GM23338 (cell line): ENCODE data around the gene ARF1. TPM values are rescaled to one million over a fixed set of nuclear protein-coding genes. Genes with fewer than 3 reads are reported as not detected.

Source experiments
- CREB1 ChIP-seq: fragments of 250-450 bp; sonication (Bioruptor Pico); IDR thresholded peaks from 2 replicates; pipeline ENCODE4 v1.5.0; 2020; ENCODE audit warnings: low read depth, mild to moderate bottlenecking, moderate library complexity
- ZNF114 ChIP-seq: fragments of 250-450 bp; sonication (Bioruptor Pico); IDR thresholded peaks from 2 replicates; pipeline ENCODE4 v1.5.0; 2020; ENCODE audit warnings: mild to moderate bottlenecking, moderate library complexity
- microRNA-seq: library from miRNA; unstranded; fragments of <30 nt; microRNA quantifications from one replicate; pipeline ENCODE4, GENCODE V29; 2017
- polyA plus RNA-seq: library from polyadenylated mRNA; unstranded; fragments of >200 nt; fragmentation: Nextera tagmentation; extraction: Ambion mirVana; gene quantifications from 2 replicates; pipeline ENCODE4 v1.2.1, GENCODE V29; 2016
- small RNA-seq: library from RNA; depleted of rRNA; stranded (forward); fragments of <200 nt; gene quantifications from one replicate; pipeline ENCODE3, GENCODE V24; 2014; ENCODE audit warnings: low replicate concordance
- total RNA-seq: library from RNA; depleted of rRNA; stranded (reverse); fragments of >200 nt; shearing (Covaris generic); gene quantifications from 2 replicates; pipeline ENCODE4 v1.2.3, GENCODE V29; 2014; rRNA removed
- TF ChIP-seq, protein P1 (sequence below): fragments of 250-450 bp; sonication (Bioruptor Pico); IDR thresholded peaks from 2 replicates; pipeline ENCODE4 v1.5.0; 2020; ENCODE audit warnings: mild to moderate bottlenecking, moderate library complexity
- TF ChIP-seq, protein P2 (sequence below): IDR thresholded peaks from one replicate; pipeline ENCODE4 v1.6.1; 2018; ENCODE audit warnings: antibody characterized with exemption; ENCODE audit not compliant: unreplicated experiment
- TF ChIP-seq, protein P3 (sequence below), 2 experiments: fragments of 200-600 bp in 1 of 2; sonication (generic) in 1 of 2; conservative IDR thresholded peaks; 2 replicates each; pipeline versions ENCODE4 v1.5.1 to v1.6.1; 2016 to 2017; ENCODE audit warnings: antibody characterized with exemption in 2 of 2, low read depth in 2 of 2, mild to moderate bottlenecking in 2 of 2, moderate library complexity in 1 of 2

Gene ARF1
- total and polyA plus RNA-seq, 2 experiments from 2014 or later: 210 to 306 TPM

DNA sequence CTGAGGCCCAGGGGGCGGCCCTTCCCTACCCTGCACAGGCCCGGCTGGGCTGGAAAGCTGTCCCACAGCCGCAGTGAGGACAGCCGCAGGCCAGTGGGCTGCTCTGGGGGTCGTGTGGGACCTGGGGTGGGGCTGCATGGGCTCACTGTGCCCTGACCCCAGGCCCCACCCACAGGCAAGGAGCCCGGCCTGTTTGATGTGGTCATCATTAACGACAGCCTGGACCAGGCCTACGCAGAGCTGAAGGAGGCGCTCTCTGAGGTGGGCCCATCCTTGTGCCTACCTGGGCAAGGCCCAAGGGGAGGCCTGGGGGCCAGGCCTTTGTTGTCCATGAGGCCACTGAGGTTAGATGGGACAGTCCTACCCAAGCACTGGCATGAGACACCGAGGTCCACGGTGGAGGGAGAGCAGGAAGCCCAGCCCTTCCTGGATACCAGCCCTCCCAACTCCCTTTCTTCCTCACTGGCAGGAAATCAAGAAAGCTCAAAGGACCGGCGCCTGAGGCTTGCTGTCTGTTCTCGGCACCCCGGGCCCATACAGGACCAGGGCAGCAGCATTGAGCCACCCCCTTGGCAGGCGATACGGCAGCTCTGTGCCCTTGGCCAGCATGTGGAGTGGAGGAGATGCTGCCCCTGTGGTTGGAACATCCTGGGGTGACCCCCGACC, 65.8 kb downstream of the ARF1 start (continued):
- TF ChIP-seq, protein P1, sequence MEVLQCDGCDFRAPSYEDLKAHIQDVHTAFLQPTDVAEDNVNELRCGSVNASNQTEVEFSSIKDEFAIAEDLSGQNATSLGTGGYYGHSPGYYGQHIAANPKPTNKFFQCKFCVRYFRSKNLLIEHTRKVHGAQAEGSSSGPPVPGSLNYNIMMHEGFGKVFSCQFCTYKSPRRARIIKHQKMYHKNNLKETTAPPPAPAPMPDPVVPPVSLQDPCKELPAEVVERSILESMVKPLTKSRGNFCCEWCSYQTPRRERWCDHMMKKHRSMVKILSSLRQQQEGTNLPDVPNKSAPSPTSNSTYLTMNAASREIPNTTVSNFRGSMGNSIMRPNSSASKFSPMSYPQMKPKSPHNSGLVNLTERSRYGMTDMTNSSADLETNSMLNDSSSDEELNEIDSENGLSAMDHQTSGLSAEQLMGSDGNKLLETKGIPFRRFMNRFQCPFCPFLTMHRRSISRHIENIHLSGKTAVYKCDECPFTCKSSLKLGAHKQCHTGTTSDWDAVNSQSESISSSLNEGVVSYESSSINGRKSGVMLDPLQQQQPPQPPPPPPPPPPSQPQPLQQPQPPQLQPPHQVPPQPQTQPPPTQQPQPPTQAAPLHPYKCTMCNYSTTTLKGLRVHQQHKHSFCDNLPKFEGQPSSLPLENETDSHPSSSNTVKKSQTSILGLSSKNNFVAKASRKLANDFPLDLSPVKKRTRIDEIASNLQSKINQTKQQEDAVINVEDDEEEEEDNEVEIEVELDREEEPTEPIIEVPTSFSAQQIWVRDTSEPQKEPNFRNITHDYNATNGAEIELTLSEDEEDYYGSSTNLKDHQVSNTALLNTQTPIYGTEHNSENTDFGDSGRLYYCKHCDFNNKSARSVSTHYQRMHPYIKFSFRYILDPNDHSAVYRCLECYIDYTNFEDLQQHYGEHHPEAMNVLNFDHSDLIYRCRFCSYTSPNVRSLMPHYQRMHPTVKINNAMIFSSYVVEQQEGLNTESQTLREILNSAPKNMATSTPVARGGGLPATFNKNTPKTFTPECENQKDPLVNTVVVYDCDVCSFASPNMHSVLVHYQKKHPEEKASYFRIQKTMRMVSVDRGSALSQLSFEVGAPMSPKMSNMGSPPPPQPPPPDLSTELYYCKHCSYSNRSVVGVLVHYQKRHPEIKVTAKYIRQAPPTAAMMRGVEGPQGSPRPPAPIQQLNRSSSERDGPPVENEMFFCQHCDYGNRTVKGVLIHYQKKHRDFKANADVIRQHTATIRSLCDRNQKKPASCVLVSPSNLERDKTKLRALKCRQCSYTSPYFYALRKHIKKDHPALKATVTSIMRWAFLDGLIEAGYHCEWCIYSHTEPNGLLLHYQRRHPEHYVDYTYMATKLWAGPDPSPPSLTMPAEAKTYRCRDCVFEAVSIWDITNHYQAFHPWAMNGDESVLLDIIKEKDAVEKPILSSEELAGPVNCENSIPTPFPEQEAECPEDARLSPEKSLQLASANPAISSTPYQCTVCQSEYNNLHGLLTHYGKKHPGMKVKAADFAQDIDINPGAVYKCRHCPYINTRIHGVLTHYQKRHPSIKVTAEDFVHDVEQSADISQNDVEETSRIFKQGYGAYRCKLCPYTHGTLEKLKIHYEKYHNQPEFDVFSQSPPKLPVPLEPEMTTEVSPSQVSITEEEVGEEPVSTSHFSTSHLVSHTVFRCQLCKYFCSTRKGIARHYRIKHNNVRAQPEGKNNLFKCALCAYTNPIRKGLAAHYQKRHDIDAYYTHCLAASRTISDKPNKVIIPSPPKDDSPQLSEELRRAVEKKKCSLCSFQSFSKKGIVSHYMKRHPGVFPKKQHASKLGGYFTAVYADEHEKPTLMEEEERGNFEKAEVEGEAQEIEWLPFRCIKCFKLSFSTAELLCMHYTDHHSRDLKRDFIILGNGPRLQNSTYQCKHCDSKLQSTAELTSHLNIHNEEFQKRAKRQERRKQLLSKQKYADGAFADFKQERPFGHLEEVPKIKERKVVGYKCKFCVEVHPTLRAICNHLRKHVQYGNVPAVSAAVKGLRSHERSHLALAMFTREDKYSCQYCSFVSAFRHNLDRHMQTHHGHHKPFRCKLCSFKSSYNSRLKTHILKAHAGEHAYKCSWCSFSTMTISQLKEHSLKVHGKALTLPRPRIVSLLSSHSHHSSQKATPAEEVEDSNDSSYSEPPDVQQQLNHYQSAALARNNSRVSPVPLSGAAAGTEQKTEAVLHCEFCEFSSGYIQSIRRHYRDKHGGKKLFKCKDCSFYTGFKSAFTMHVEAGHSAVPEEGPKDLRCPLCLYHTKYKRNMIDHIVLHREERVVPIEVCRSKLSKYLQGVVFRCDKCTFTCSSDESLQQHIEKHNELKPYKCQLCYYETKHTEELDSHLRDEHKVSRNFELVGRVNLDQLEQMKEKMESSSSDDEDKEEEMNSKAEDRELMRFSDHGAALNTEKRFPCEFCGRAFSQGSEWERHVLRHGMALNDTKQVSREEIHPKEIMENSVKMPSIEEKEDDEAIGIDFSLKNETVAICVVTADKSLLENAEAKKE: no peak
- TF ChIP-seq CREB1 (CRISPR knock-in tag) (no peak), ZNF114 (CRISPR knock-in tag) (no peak)
- TF ChIP-seq, protein P2, sequence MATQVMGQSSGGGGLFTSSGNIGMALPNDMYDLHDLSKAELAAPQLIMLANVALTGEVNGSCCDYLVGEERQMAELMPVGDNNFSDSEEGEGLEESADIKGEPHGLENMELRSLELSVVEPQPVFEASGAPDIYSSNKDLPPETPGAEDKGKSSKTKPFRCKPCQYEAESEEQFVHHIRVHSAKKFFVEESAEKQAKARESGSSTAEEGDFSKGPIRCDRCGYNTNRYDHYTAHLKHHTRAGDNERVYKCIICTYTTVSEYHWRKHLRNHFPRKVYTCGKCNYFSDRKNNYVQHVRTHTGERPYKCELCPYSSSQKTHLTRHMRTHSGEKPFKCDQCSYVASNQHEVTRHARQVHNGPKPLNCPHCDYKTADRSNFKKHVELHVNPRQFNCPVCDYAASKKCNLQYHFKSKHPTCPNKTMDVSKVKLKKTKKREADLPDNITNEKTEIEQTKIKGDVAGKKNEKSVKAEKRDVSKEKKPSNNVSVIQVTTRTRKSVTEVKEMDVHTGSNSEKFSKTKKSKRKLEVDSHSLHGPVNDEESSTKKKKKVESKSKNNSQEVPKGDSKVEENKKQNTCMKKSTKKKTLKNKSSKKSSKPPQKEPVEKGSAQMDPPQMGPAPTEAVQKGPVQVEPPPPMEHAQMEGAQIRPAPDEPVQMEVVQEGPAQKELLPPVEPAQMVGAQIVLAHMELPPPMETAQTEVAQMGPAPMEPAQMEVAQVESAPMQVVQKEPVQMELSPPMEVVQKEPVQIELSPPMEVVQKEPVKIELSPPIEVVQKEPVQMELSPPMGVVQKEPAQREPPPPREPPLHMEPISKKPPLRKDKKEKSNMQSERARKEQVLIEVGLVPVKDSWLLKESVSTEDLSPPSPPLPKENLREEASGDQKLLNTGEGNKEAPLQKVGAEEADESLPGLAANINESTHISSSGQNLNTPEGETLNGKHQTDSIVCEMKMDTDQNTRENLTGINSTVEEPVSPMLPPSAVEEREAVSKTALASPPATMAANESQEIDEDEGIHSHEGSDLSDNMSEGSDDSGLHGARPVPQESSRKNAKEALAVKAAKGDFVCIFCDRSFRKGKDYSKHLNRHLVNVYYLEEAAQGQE: no peak
- TF ChIP-seq, protein P3, sequence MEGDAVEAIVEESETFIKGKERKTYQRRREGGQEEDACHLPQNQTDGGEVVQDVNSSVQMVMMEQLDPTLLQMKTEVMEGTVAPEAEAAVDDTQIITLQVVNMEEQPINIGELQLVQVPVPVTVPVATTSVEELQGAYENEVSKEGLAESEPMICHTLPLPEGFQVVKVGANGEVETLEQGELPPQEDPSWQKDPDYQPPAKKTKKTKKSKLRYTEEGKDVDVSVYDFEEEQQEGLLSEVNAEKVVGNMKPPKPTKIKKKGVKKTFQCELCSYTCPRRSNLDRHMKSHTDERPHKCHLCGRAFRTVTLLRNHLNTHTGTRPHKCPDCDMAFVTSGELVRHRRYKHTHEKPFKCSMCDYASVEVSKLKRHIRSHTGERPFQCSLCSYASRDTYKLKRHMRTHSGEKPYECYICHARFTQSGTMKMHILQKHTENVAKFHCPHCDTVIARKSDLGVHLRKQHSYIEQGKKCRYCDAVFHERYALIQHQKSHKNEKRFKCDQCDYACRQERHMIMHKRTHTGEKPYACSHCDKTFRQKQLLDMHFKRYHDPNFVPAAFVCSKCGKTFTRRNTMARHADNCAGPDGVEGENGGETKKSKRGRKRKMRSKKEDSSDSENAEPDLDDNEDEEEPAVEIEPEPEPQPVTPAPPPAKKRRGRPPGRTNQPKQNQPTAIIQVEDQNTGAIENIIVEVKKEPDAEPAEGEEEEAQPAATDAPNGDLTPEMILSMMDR (conservative IDR thresholded peaks at IDR 0.05; ENCODE audit: low read depth in 2 of 2): no peak

Small RNAs within 50 kb of the gene (microRNA-seq; reads per million reads assigned to microRNA genes)
- 0.66 reads per million for gene MIR3620

Small RNAs within 50 kb of the gene (small RNA-seq; reads per million reads assigned to genes)
- gene AL359510.1: not detected

Other genes with a start within 250 kb of the ARF1 start
- gene WNT9A, start 134.8 kb upstream of the ARF1 start, total RNA-seq: 1.8 and 2.0 TPM in 2 replicates
- gene WNT9A, start 134.8 kb upstream of the ARF1 start, polyA plus RNA-seq: 0.06 and 0.07 TPM in 2 replicates
- 0.07 and 0.12 TPM in 2 replicates for gene WNT3A, start 75.7 kb upstream of the ARF1 start, total RNA-seq
- 0.40 and 0.65 TPM in 2 replicates for gene WNT3A, start 75.7 kb upstream of the ARF1 start, polyA plus RNA-seq
- gene C1orf35, start 20.6 kb downstream of the ARF1 start, total RNA-seq: 11.3 and 14.0 TPM in 2 replicates
- gene C1orf35, start 20.6 kb downstream of the ARF1 start, polyA plus RNA-seq: 67.6 and 75.9 TPM in 2 replicates
- gene MRPL55, start 26.6 kb downstream of the ARF1 start, total RNA-seq: 81.2 and 92.4 TPM in 2 replicates
- gene MRPL55, start 26.6 kb downstream of the ARF1 start, polyA plus RNA-seq: 172 and 182 TPM in 2 replicates
- gene GUK1, start 57.6 kb downstream of the ARF1 start, total RNA-seq: 84.0 and 87.5 TPM in 2 replicates
- 104 and 121 TPM in 2 replicates for gene GUK1, start 57.6 kb downstream of the ARF1 start, polyA plus RNA-seq
- gene GJC2, start 67.2 kb downstream of the ARF1 start, total RNA-seq: 0.58 and 1.2 TPM in 2 replicates
- gene GJC2, start 67.2 kb downstream of the ARF1 start, polyA plus RNA-seq: 0.15 and 0.23 TPM in 2 replicates
- 7.3 and 10.3 TPM in 2 replicates for gene IBA57, start 83.1 kb downstream of the ARF1 start, total RNA-seq
- gene IBA57, start 83.1 kb downstream of the ARF1 start, polyA plus RNA-seq: 1.1 TPM in 2 replicates
- 21.5 and 38.5 TPM in 2 replicates for gene OBSCN, start 125.3 kb downstream of the ARF1 start, total RNA-seq
- 8.4 and 9.6 TPM in 2 replicates for gene OBSCN, start 125.3 kb downstream of the ARF1 start, polyA plus RNA-seq